HG02759 (cell line): Measurements from ENCODE around the gene PTCH2.

Source experiments
- ATAC-seq: cut with Tn5 transposase; IDR thresholded peaks from one replicate; pipeline ENCODE4 v1.9.1; 2021; ENCODE audit warnings: mild to moderate bottlenecking, moderate library complexity; ENCODE audit not compliant: unreplicated experiment

The PTCH2 gene

GRCh38 chr1:44780583-44781121 is 62.4 kb downstream of the PTCH2 start:
- no peak for ATAC-seq

- no peak for ATAC-seq
Observed at GRCh38 chr1:44778705-44779576, 64.1 kb downstream of the PTCH2 start.

- ATAC-seq, result no peak
Observed at GRCh38 chr1:44777969-44778635, 65.0 kb downstream of the PTCH2 start.

GRCh38 chr1:44777547-44777946 is 65.5 kb downstream of the PTCH2 start:
- no peak for ATAC-seq

GRCh38 chr1:44776730-44777068 is 66.4 kb downstream of the PTCH2 start:
- no peak for ATAC-seq

- peak; percentile 24 for ATAC-seq
Observed at GRCh38 chr1:44775930-44776729, 66.9 kb downstream of the PTCH2 start.

- ATAC-seq, result peak; percentile 79
Observed at GRCh38 chr1:44775078-44775929, 67.7 kb downstream of the PTCH2 start, which contains the start of gene RPS8. Gene RPS8, plus strand, starts transcription at chr1:44775540. Its CDS starts 57 bp downstream, at chr1:44775597.
